Tibial nerve (tissue), 4 donors: ENCODE results near the gene FRMD4B. TPM values are rescaled to one million over a fixed set of nuclear protein-coding genes. Genes with fewer than 3 reads are reported as not detected.

ENCODE experiments used
- DNase-seq, 2 donors: peaks; one replicate each; pipeline ENCODE4 v3.0.0-alpha.2; 2019; ENCODE audit warnings: low spot score in 2 of 2
- H3K27ac ChIP-seq, 4 donors: fragments of 200-600 bp; sonication (generic) in 3 of 4; one replicate each; pipeline ENCODE4 v1.5.1; 2017 to 2019; ENCODE audit warnings: mild to moderate bottlenecking in 1 of 4
- H3K27me3 ChIP-seq, 2 donors: fragments of 200-600 bp; sonication (generic) in 1 of 2; one replicate each; pipeline versions ENCODE4 v1.5.1 to v1.6.0; 2017 to 2019
- H3K36me3 ChIP-seq, 3 donors: fragments of 200-600 bp; sonication (generic); one replicate each; pipeline ENCODE4 v1.5.1; 2018 to 2019
- H3K4me1 ChIP-seq, 4 donors: fragments of 200-600 bp; sonication (generic) in 3 of 4; one replicate each; pipeline ENCODE4 v1.5.1; 2017 to 2019
- H3K4me3 ChIP-seq, 4 donors: fragments of 200-600 bp; sonication (generic) in 3 of 4; one replicate each; pipeline ENCODE4 v1.5.1; 2017 to 2019; ENCODE audit warnings: mild to moderate bottlenecking in 1 of 4, moderate library complexity in 1 of 4
- H3K9me3 ChIP-seq, 4 donors: fragments of 200-600 bp; sonication (generic) in 3 of 4; one replicate each; pipeline ENCODE4 v1.5.1; 2017 to 2019
- EP300 ChIP-seq, 2 donors: sonication (generic); formaldehyde crosslinking; IDR thresholded peaks; one replicate each; pipeline ENCODE4 v1.6.1; 2017; ENCODE audit warnings: antibody characterized with exemption in 2 of 2, mild to moderate bottlenecking in 1 of 2
- POLR2A ChIP-seq, 2 donors: fragments of 450-650 bp; IDR thresholded peaks; one replicate each; pipeline ENCODE4 v1.6.1; 2017; ENCODE audit warnings: antibody characterized with exemption in 2 of 2, mild to moderate bottlenecking in 2 of 2, moderate library complexity in 2 of 2
- WGBS, 2 donors: methylation state at CpG; one replicate each; pipeline ENCODE4 v1.1.5; 2018; 5-methylcytosine and 5-hydroxymethylcytosine counted together
- total RNA-seq, 4 donors: library from RNA; depleted of rRNA; stranded (reverse); fragments of >200 nt; gene quantifications; one replicate each; pipeline ENCODE4 v1.1.0, GENCODE V29; 2016
- TF ChIP-seq, protein P1 (sequence below), 5 experiments: fragments of 200-600 bp in 3 of 5; fragments of 450-650 bp in 2 of 5; sonication (generic) in 3 of 5; IDR thresholded peaks; one replicate each; pipeline ENCODE4 v1.5.1; 2016 to 2019; ENCODE audit warnings: antibody characterized with exemption in 5 of 5, mild to moderate bottlenecking in 3 of 5, moderate library complexity in 2 of 5

FRMD4B gene
- total RNA-seq, 4 donors from 2014 or later: 41.7 to 62.1 (median 56.1) TPM

GRCh38 chr3:69182588-69183316 is 203.1 kb downstream of the FRMD4B start:
- Histone ChIP-seq H3K36me3 (peaks cover 0 to 47% (median 5%) of the 10 kb centered on the region in 3 donors), H3K4me1 (peaks cover 0 to 25% (median 9%) of the 10 kb centered on the region in 4 donors), H3K27me3 (no peaks in the 10 kb centered on the region), H3K9me3 (no peaks in the 10 kb centered on the region), H3K4me3 (no peak overlapping the region), H3K27ac (peak overlapping the region; percentile 6 to 89 (median 63))
- 42 to 66% methylated on average over 8 of the region's 8 CpGs for WGBS, 2 donors
- no peak for DNase-seq
- TF ChIP-seq POLR2A (IDR thresholded peaks at IDR 0.05) (no peak), EP300 (IDR thresholded peaks at IDR 0.05) (no peak)
- TF ChIP-seq, protein P1, sequence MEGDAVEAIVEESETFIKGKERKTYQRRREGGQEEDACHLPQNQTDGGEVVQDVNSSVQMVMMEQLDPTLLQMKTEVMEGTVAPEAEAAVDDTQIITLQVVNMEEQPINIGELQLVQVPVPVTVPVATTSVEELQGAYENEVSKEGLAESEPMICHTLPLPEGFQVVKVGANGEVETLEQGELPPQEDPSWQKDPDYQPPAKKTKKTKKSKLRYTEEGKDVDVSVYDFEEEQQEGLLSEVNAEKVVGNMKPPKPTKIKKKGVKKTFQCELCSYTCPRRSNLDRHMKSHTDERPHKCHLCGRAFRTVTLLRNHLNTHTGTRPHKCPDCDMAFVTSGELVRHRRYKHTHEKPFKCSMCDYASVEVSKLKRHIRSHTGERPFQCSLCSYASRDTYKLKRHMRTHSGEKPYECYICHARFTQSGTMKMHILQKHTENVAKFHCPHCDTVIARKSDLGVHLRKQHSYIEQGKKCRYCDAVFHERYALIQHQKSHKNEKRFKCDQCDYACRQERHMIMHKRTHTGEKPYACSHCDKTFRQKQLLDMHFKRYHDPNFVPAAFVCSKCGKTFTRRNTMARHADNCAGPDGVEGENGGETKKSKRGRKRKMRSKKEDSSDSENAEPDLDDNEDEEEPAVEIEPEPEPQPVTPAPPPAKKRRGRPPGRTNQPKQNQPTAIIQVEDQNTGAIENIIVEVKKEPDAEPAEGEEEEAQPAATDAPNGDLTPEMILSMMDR (IDR thresholded peaks at IDR 0.05): no peak

DNA sequence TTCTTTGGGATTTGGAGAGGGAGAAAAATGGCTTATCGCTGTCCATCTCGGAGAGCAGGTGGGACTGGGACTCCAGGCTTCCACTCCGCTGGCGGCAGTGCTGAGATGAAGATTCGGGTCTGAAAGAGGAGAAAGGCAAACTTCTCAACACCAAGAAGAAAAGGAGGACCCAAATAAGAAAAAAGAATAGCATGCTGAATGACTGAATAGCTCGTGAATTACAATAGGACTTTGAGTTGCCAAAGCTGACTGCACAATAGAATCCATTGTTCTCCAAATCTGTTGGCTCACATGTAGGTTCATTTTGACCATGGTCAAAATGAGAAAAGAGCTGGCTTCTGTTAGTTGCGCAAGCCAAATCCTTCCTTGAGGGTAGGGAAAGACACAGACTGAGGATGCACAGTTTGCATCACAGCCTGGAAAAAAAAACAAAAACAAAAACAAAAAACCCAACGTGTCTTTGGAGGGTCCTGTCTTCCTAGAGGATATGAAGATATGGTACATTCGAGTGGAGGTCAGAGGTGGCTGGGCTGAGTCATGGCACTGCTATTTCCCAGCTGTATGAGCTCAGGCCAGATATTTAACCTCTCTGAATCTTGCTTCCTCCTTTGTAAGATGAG is 204.2 kb downstream of the FRMD4B start:
- peaks cover 0 to 38% (median 0%) of the 10 kb centered on the region in 3 donors for H3K36me3 ChIP-seq
- DNase-seq: peak in 1 of 2 donors; percentile 25
- peaks cover 0 to 25% (median 9%) of the 10 kb centered on the region in 4 donors for H3K4me1 ChIP-seq
- WGBS, 2 donors: 33 to 37% methylated on average over 9 of the region's 9 CpGs
- no peaks in the 10 kb centered on the region for H3K27me3 ChIP-seq
- peak in 1 of 2 donors; percentile 56 for TF ChIP-seq EP300 (IDR thresholded peaks at IDR 0.05)
- no peak for TF ChIP-seq POLR2A (IDR thresholded peaks at IDR 0.05)
- TF ChIP-seq, protein P1 (IDR thresholded peaks at IDR 0.05): no peak
- peak overlapping the region; percentile 6 to 89 (median 48) for H3K27ac ChIP-seq
- no peaks in the 10 kb centered on the region for H3K9me3 ChIP-seq
- H3K4me3 ChIP-seq: no peak overlapping the region

- peak overlapping the region; percentile 6 to 89 (median 48) for H3K27ac ChIP-seq
Measured at GRCh38 chr3:69180869-69181591, 204.9 kb downstream of the FRMD4B start.

DNA sequence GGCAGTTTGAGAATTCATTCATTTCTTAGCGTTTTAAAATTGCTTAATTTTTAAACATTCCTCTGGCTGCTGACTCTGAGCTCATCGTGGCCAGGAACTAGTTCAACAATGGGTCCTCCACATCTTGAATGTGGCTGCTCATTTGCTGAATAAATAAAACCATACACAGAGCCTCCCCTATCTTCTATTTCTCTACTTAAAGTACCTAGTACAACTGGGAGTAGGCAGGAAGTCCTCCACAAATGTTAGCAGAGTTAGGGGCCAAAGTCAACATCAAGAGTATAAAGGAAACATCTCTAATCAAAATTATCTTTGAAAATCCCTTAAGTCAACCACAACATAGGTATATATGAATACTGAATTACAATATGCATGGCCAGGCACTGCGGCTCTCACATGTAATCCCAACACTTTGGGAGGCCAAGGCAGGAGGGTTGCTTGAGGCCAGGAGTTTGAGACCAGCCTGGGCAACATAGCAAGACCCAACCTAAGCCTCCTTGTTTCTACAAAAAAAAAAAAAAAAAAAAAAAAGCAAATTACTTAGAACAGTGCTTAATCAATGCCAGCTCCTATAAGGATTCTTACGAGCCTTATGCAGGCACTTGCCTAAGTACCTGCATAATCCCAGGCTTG is 206.0 kb downstream of the FRMD4B start:
- H3K4me1 ChIP-seq: peaks cover 0 to 37% (median 9%) of the 10 kb centered on the region in 4 donors
- no peak for DNase-seq
- TF ChIP-seq EP300 (IDR thresholded peaks at IDR 0.05) (no peak), POLR2A (IDR thresholded peaks at IDR 0.05) (no peak)
- TF ChIP-seq, protein P1 (IDR thresholded peaks at IDR 0.05): no peak
- H3K27me3 ChIP-seq: no peaks in the 10 kb centered on the region
- H3K36me3 ChIP-seq: peaks cover 0 to 23% (median 0%) of the 10 kb centered on the region in 3 donors
- H3K9me3 ChIP-seq: no peaks in the 10 kb centered on the region
- WGBS, 2 donors: 54 to 62% methylated on average over 4 of the region's 4 CpGs
- peak overlapping the region in 3 of 4 donors; percentile 40 to 89 (median 48) for H3K27ac ChIP-seq
- H3K4me3 ChIP-seq: no peak overlapping the region

More at GRCh38 chr3:69180869-69181591, 204.9 kb downstream of the FRMD4B start:
- H3K27me3 ChIP-seq: no peaks in the 10 kb centered on the region
- DNase-seq: peak; percentile 27 to 51
- H3K9me3 ChIP-seq: no peaks in the 10 kb centered on the region
- peaks cover 0 to 32% (median 9%) of the 10 kb centered on the region in 4 donors for H3K4me1 ChIP-seq
- TF ChIP-seq, protein P1 (IDR thresholded peaks at IDR 0.05): no peak
- TF ChIP-seq POLR2A (IDR thresholded peaks at IDR 0.05) (no peak), EP300 (IDR thresholded peaks at IDR 0.05) (peak in 1 of 2 donors; percentile 7)
- WGBS, 2 donors: 74% methylated on average over 23 of the region's 23 CpGs
- peaks cover 0 to 31% (median 0%) of the 10 kb centered on the region in 3 donors for H3K36me3 ChIP-seq
- H3K4me3 ChIP-seq: no peak overlapping the region
